NOMO-1 treated with DMSO at 0.1 percent for 48 hours (cell line): ENCODE data around the gene GPN3.
"Not testable (repeated sequence)": the region's sequence is repeated elsewhere in the genome, so short reads cannot be mapped to it uniquely, and the experiment has no call there.

Source experiments
- DNase-seq: peaks from one replicate; lab custom pipeline; 2025; ENCODE audit not compliant: unreplicated experiment; lab: John Stamatoyannopoulos, UW

Gene GPN3

GRCh38 chr12:110449799-110450497, 18.1 kb downstream of the GPN3 start, which contains the start of gene ARPC3:
TSS of gene ARPC3 (minus strand) at chr12:110450337. CDS start at chr12:110450260, 77 bp downstream.
- peak; percentile 95 for DNase-seq

DNA sequence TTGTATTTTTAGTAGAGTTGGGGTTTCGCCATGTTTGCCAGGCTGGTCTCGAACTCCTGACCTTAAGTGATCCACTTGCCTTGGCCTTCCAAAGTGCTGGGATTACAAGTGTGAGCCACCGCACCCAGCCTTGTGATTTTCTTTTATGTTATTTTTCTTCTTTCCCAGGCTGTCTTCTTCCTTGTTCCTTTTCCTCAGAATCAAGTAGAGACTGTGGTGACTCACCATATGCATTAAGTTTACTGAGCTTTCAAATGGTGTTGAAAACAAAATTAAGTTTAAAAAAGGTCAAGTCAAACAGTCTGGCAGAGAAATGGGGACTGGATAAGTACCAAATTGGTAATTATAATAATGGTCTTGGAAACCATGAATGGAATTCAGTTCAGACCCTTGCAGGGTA, 23.6 kb downstream of the GPN3 start:
- no peak for DNase-seq

- DNase-seq = no peak
These were observed 31.8 kb downstream of the GPN3 start for GRCh38 chr12:110436231-110436630.

DNA sequence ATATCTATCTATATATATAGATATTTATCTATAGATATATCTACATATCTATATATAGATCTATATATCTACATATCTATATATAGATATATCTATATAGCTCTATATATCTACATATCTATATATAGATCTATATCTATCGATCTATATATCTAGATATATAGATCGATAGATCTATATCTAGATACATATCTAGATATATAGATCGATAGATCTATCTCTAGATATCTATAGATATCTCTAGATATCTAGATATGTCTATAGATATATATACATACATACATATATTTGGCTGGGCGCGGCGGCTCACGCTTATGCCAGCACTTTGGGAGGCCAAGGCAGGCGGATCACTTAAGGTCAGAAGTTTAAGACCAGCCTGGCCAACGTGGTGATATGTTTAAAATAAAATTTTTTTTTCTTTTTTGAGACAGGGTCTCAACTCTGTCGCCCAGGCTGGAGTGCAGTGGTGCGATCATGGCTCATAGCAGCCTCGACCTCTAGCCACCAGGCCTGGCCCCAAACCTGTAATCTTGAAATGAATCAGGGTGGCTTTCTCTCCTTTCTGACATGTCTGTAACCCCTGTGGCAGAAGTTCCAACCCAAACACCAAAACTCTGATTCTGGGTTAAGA, 36.0 kb downstream of the GPN3 start:
- DNase-seq = no peak

GRCh38 chr12:110429676-110430075, 38.4 kb downstream of the GPN3 start:
- not testable (repeated sequence) for DNase-seq

- peak; percentile 7 for DNase-seq
These were observed 41.7 kb downstream of the GPN3 start for GRCh38 chr12:110426406-110426805.

DNA sequence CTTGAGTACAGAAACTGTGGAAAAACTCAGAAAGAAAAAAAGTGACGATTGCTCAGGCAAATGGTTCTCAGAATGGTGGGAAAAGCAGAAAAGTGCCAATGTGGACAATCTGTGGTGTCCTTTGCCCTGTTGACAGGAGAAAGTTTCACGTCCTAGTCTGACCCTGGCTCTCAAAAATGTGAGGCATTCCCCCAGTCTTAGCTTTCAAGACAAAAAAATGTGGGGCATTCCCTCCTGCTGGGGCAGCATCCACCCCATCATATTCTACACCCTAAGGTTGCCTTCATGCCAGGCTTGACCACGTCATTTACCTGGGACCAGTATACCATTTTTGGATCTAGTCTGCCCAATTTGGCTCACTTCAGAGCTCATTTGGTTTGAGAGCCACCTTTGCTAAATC, 43.8 kb downstream of the GPN3 start:
- DNase-seq = no peak

- no peak for DNase-seq
These were observed 46.4 kb downstream of the GPN3 start for GRCh38 chr12:110421701-110422100.

GRCh38 chr12:110421159-110421661, 46.8 kb downstream of the GPN3 start:
- no peak for DNase-seq

DNA sequence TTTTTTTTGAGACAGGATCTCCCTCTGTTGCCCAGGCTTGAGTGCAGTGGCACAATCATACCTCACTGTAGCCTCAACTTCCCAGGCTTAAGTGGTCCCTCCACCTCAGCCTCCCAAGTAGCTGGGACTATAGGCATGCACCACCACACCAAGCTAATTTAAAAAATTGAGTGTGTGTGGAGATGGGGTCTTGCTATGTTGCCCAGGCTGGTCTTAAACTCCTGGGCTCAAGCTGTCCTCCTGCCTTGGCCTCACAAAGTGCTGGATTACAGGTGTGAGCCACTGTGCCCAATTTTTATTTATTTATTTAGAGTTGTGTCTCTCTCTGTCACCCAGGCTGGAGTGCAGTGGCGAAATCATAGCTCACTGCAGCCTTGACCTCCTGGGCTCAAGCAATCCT, 47.4 kb downstream of the GPN3 start:
- not testable (repeated sequence) for DNase-seq

DNA sequence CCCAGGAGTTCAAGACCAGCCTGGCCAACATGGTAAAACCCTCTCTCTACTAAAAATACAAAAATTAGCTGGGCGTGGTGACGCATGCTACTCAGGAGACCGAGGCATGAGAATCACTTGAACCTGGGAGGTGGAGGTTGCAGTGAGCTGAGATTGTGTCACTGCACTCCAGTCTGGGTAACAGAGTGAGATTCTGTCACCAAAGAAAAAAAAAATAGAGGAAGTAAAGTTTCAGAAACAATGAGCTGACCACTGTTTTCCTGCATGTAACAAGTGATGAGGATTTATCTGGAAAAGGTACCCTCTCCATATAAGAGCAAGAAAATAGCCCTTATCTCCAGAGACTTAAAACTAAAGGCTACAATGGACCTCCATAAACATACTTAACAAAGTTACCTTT, 50.9 kb downstream of the GPN3 start:
- peak; percentile 76 for DNase-seq

DNA sequence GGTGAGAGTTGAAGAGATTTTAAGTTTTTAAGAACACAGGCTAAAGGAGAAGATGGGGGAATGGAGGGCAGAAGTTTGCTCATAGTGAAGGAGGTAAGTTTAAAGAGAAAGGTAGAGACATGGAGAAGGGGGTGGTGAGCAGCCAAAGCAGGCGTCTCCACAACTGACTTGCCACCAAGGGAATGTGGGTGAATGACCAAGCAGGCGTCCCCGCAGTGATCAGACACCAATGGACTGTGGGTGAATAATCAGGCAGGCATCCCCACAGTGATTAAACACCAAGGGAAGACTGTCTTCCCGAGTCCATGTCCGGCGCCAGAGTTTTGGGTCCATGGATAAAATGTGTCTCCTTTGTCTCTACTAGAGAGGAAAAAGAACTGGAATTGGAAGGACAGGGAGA, 58.0 kb downstream of the GPN3 start:
- not testable (repeated sequence) for DNase-seq

- DNase-seq = not testable (repeated sequence)
These were observed 62.9 kb downstream of the GPN3 start for GRCh38 chr12:110405126-110405662.

DNA sequence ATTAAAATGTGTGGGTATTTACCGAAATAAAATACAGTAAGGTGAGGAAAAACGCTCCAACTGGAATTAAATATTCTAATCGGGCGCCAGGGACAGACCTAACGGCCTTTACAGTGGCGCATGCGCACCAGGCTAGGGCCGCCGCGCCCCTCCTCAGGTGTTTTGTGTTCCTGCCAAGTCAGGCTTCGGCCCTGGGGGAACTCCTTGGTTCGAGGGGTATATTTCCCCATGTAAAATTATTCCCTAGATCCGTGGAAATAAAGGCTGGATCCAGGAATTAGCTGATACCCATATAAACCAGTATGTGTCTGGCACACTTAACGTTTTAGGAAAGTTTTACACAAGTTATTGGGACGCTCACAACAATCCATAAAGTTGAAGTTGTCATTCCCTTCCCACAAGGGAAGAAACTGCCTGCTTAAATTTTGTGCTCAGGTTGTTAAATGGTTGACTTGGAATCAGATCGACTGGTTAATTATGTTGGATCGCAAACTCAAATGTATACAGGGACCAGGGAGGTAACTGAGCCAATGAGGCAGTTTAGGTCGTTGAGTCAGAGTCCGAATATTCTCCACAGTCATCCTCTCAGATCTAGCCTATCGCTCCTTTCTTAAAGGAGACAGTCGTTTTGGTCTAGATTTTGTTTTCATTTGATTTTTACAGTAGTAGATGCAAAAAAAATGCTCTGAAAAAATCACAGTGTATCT, 63.9 kb downstream of the GPN3 start:
- DNase-seq = peak; percentile 59

DNA sequence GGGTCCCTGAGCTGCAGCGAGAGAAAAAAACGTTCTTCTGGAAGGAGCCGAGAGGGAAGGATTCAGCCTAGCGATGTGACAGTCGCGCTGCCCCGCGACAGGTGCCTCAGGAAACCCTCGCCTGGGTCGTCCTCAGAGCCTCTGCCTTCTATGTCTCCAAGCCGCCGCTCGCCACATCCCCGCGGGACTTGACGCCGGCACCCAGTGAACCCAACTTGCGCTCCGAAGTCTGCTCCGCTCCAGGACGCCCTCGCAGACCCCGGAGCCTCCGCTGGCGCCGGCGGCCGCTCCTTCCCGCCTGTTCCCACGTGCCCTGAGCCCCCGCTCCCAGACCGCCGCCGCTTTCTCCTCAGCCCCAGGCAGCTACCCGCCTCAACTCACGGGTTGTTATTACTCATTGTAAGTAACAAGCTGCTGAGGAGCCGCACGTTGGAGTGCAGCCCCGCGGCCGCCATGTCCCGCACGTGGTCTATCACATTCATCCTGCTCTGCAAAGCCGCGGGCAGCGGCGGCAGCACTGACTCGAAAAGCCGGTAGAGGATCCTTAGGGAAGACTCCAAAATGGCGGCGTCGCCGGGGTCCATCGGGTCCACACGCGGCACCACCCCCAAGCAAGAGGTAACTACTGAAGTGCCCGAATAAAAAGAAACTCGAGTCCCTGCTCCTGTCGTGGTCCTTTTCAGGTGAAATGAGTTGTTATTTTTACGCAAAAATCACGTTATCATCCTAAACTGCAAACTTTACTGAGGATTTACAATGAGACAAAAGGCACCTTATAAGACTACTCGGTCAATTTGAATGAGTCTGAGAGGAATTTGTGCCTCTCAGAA, 64.7 kb downstream of the GPN3 start, which contains the start of gene ANAPC7:
Gene ANAPC7 (minus strand): TSS at position 563 of the 830 bp plus-strand sequence. CDS start 81 bp downstream, at position 482.
- DNase-seq = peak; percentile 85
